ENCODE measurements around the gene SLC31A1.

The SLC31A1 gene

GRCh38 chr9:113261917-113262671, 40.8 kb downstream of the SLC31A1 start:
- peaks cover 43% of the 10 kb centered on the region for H3K36me3 ChIP-seq (ENCODE audit: insufficient read depth, insufficient read length, low read length)
- no peaks in the 10 kb centered on the region for H3K27me3 ChIP-seq (ENCODE audit: insufficient read depth, insufficient read length)
- H3K9ac ChIP-seq (ENCODE audit: insufficient read length, low read depth) = no peak overlapping the region
- H3K4me3 ChIP-seq (ENCODE audit: insufficient read length, low read depth) = no peak overlapping the region
- H3K9me3 ChIP-seq (ENCODE audit: insufficient read depth, low read length) = no peaks in the 10 kb centered on the region
- no peak for DNase-seq (ENCODE audit: low read depth, low spot score)
- TF ChIP-seq ZNF274 (IDR thresholded peaks at IDR 0.05; ENCODE audit: low read depth, low read length) (no peak), SUZ12 (IDR thresholded peaks at IDR 0.05; ENCODE audit: extremely low read depth, insufficient read depth, insufficient read length) (no peak), YY1 (IDR thresholded peaks at IDR 0.05; ENCODE audit: insufficient read depth, insufficient read length) (no peak)
- no peaks in the 10 kb centered on the region for H3K4me1 ChIP-seq (ENCODE audit: insufficient read depth, insufficient read length)

GRCh38 chr9:113266174-113266573, 44.8 kb downstream of the SLC31A1 start:
- DNase-seq (ENCODE audit: low read depth, low spot score) = no peak
- Histone ChIP-seq H3K4me3 (ENCODE audit: insufficient read length, low read depth) (no peak overlapping the region), H3K36me3 (ENCODE audit: insufficient read depth, insufficient read length, low read length) (peaks cover 48% of the 10 kb centered on the region), H3K9ac (ENCODE audit: insufficient read length, low read depth) (no peak overlapping the region), H3K9me3 (ENCODE audit: insufficient read depth, low read length) (no peaks in the 10 kb centered on the region), H3K4me1 (ENCODE audit: insufficient read depth, insufficient read length) (no peaks in the 10 kb centered on the region), H3K27me3 (ENCODE audit: insufficient read depth, insufficient read length) (no peaks in the 10 kb centered on the region)
- TF ChIP-seq SUZ12 (IDR thresholded peaks at IDR 0.05; ENCODE audit: extremely low read depth, insufficient read depth, insufficient read length) = no peak
- TF ChIP-seq YY1 (IDR thresholded peaks at IDR 0.05; ENCODE audit: insufficient read depth, insufficient read length) = no peak
- TF ChIP-seq ZNF274 (IDR thresholded peaks at IDR 0.05; ENCODE audit: low read depth, low read length) = no peak

GRCh38 chr9:113267911-113268566, 46.7 kb downstream of the SLC31A1 start:
- Histone ChIP-seq H3K4me3 (ENCODE audit: insufficient read length, low read depth) (no peak overlapping the region), H3K4me1 (ENCODE audit: insufficient read depth, insufficient read length) (no peaks in the 10 kb centered on the region), H3K9me3 (ENCODE audit: insufficient read depth, low read length) (no peaks in the 10 kb centered on the region), H3K27me3 (ENCODE audit: insufficient read depth, insufficient read length) (no peaks in the 10 kb centered on the region), H3K36me3 (ENCODE audit: insufficient read depth, insufficient read length, low read length) (peaks cover 63% of the 10 kb centered on the region), H3K9ac (ENCODE audit: insufficient read length, low read depth) (no peak overlapping the region)
- TF ChIP-seq SUZ12 (IDR thresholded peaks at IDR 0.05; ENCODE audit: extremely low read depth, insufficient read depth, insufficient read length) (no peak), YY1 (IDR thresholded peaks at IDR 0.05; ENCODE audit: insufficient read depth, insufficient read length) (no peak), ZNF274 (IDR thresholded peaks at IDR 0.05; ENCODE audit: low read depth, low read length) (no peak)
- no peak for DNase-seq (ENCODE audit: low read depth, low spot score)

- no peak for DNase-seq (ENCODE audit: low read depth, low spot score)
- Histone ChIP-seq H3K36me3 (ENCODE audit: insufficient read depth, insufficient read length, low read length) (peaks cover 70% of the 10 kb centered on the region), H3K4me1 (ENCODE audit: insufficient read depth, insufficient read length) (no peaks in the 10 kb centered on the region), H3K9me3 (ENCODE audit: insufficient read depth, low read length) (no peaks in the 10 kb centered on the region), H3K27me3 (ENCODE audit: insufficient read depth, insufficient read length) (no peaks in the 10 kb centered on the region), H3K4me3 (ENCODE audit: insufficient read length, low read depth) (no peak overlapping the region), H3K9ac (ENCODE audit: insufficient read length, low read depth) (no peak overlapping the region)
- TF ChIP-seq ZNF274 (IDR thresholded peaks at IDR 0.05; ENCODE audit: low read depth, low read length) (no peak), YY1 (IDR thresholded peaks at IDR 0.05; ENCODE audit: insufficient read depth, insufficient read length) (no peak), SUZ12 (IDR thresholded peaks at IDR 0.05; ENCODE audit: extremely low read depth, insufficient read depth, insufficient read length) (no peak)
These were observed 48.0 kb downstream of the SLC31A1 start for GRCh38 chr9:113269355-113269754.

GRCh38 chr9:113269871-113270270, 48.5 kb downstream of the SLC31A1 start:
- H3K4me1 ChIP-seq (ENCODE audit: insufficient read depth, insufficient read length) = no peaks in the 10 kb centered on the region
- no peaks in the 10 kb centered on the region for H3K9me3 ChIP-seq (ENCODE audit: insufficient read depth, low read length)
- TF ChIP-seq SUZ12 (IDR thresholded peaks at IDR 0.05; ENCODE audit: extremely low read depth, insufficient read depth, insufficient read length) = no peak
- TF ChIP-seq YY1 (IDR thresholded peaks at IDR 0.05; ENCODE audit: insufficient read depth, insufficient read length) = no peak
- no peak for TF ChIP-seq ZNF274 (IDR thresholded peaks at IDR 0.05; ENCODE audit: low read depth, low read length)
- peaks cover 69% of the 10 kb centered on the region for H3K36me3 ChIP-seq (ENCODE audit: insufficient read depth, insufficient read length, low read length)
- H3K9ac ChIP-seq (ENCODE audit: insufficient read length, low read depth) = no peak overlapping the region
- no peaks in the 10 kb centered on the region for H3K27me3 ChIP-seq (ENCODE audit: insufficient read depth, insufficient read length)
- no peak overlapping the region for H3K4me3 ChIP-seq (ENCODE audit: insufficient read length, low read depth)
- DNase-seq (ENCODE audit: low read depth, low spot score) = no peak

- Histone ChIP-seq H3K4me1 (ENCODE audit: insufficient read depth, insufficient read length) (peaks cover 2% of the 10 kb centered on the region), H3K9me3 (ENCODE audit: insufficient read depth, low read length) (no peaks in the 10 kb centered on the region), H3K36me3 (ENCODE audit: insufficient read depth, insufficient read length, low read length) (peaks cover 71% of the 10 kb centered on the region), H3K27me3 (ENCODE audit: insufficient read depth, insufficient read length) (no peaks in the 10 kb centered on the region), H3K4me3 (ENCODE audit: insufficient read length, low read depth) (peak overlapping the region; percentile 98), H3K9ac (ENCODE audit: insufficient read length, low read depth) (peak overlapping the region; percentile 98)
- no peak for TF ChIP-seq ZNF274 (IDR thresholded peaks at IDR 0.05; ENCODE audit: low read depth, low read length)
- TF ChIP-seq YY1 (IDR thresholded peaks at IDR 0.05; ENCODE audit: insufficient read depth, insufficient read length) = no peak
- TF ChIP-seq SUZ12 (IDR thresholded peaks at IDR 0.05; ENCODE audit: extremely low read depth, insufficient read depth, insufficient read length) = no peak
- DNase-seq (ENCODE audit: low read depth, low spot score) = peak; percentile 51
These were observed 53.3 kb downstream of the SLC31A1 start for GRCh38 chr9:113274474-113275156.

Data from NT2/D1 (cell line).